Coronary artery (tissue), 2 donors: Measurements from ENCODE around the gene AP3D1.

Experiments used
- DNase-seq: peaks from one replicate; pipeline ENCODE4 v3.0.0-alpha.2; 2017; ENCODE audit warnings: low spot score
- H3K27ac ChIP-seq, 2 donors: fragments of 200-600 bp; sonication (generic); one replicate each; pipeline ENCODE4 v1.5.1; 2016 to 2019
- H3K4me3 ChIP-seq: fragments of 200-600 bp; sonication (generic); 2 replicates; pipeline ENCODE4 v1.5.1; 2016; ENCODE audit warnings: mild to moderate bottlenecking, moderate library complexity
- CTCF ChIP-seq: fragments of 200-600 bp; sonication (generic); IDR thresholded peaks from one replicate; pipeline ENCODE4 v1.5.1; 2019; ENCODE audit warnings: antibody characterized with exemption

Gene AP3D1

GRCh38 chr19:2139385-2140137 is 11.8 kb downstream of the AP3D1 start:
- no peak for TF ChIP-seq CTCF
- no peak overlapping the region for H3K4me3 ChIP-seq
- no peak for DNase-seq
- H3K27ac ChIP-seq: no peak overlapping the region

GRCh38 chr19:2138061-2138728 is 13.2 kb downstream of the AP3D1 start:
- no peak for TF ChIP-seq CTCF
- no peak for DNase-seq
- Histone ChIP-seq H3K4me3 (no peak overlapping the region), H3K27ac (no peak overlapping the region)

GRCh38 chr19:2136796-2137195 is 14.6 kb downstream of the AP3D1 start:
- no peak for TF ChIP-seq CTCF
- DNase-seq: no peak
- Histone ChIP-seq H3K4me3 (no peak overlapping the region), H3K27ac (no peak overlapping the region)

- no peak for DNase-seq
- no peak for TF ChIP-seq CTCF
- no peak overlapping the region for H3K27ac ChIP-seq
- no peak overlapping the region for H3K4me3 ChIP-seq
These were observed 15.6 kb downstream of the AP3D1 start for GRCh38 chr19:2135474-2136402.

GRCh38 chr19:2132731-2133490 is 18.5 kb downstream of the AP3D1 start:
- H3K27ac ChIP-seq: no peak overlapping the region

More at GRCh38 chr19:2132731-2133490, 18.5 kb downstream of the AP3D1 start:
- no peak for TF ChIP-seq CTCF
- DNase-seq: no peak
- H3K4me3 ChIP-seq: no peak overlapping the region
